ENCODE measurements around the gene REEP1.

- TF ChIP-seq YY1 (IDR thresholded peaks at IDR 0.05; ENCODE audit: insufficient read depth, insufficient read length) = no peak
- no peak for TF ChIP-seq SUZ12 (IDR thresholded peaks at IDR 0.05; ENCODE audit: extremely low read depth, insufficient read depth, insufficient read length)
- TF ChIP-seq ZNF274 (IDR thresholded peaks at IDR 0.05; ENCODE audit: low read depth, low read length) = no peak
Observed at GRCh38 chr2:86274918-86275275, 62.5 kb downstream of the REEP1 start.
